Measurements from ENCODE around the gene PLCB1.
"Not testable (repeated sequence)": the region's sequence is repeated elsewhere in the genome, so short reads cannot be mapped to it uniquely, and the experiment has no call there.

GRCh38 chr20:8853211-8853610 is 721.1 kb downstream of the PLCB1 start:
- TF ChIP-seq JUN (IDR thresholded peaks at IDR 0.05; ENCODE audit: borderline replicate concordance, insufficient read depth, insufficient read length, low read depth); POLR2A (IDR thresholded peaks at IDR 0.05; ENCODE audit: low read depth, low read length); MYC (IDR thresholded peaks at IDR 0.05; ENCODE audit: low read depth, low read length); EZH2 (IDR thresholded peaks at IDR 0.05; ENCODE audit: borderline replicate concordance, low read depth, low read length, severe bottlenecking); POLR2AphosphoS5 (IDR thresholded peaks at IDR 0.05; ENCODE audit: insufficient read depth, low read depth, low read length): not testable (repeated sequence)
- TF ChIP-seq, protein P1, sequence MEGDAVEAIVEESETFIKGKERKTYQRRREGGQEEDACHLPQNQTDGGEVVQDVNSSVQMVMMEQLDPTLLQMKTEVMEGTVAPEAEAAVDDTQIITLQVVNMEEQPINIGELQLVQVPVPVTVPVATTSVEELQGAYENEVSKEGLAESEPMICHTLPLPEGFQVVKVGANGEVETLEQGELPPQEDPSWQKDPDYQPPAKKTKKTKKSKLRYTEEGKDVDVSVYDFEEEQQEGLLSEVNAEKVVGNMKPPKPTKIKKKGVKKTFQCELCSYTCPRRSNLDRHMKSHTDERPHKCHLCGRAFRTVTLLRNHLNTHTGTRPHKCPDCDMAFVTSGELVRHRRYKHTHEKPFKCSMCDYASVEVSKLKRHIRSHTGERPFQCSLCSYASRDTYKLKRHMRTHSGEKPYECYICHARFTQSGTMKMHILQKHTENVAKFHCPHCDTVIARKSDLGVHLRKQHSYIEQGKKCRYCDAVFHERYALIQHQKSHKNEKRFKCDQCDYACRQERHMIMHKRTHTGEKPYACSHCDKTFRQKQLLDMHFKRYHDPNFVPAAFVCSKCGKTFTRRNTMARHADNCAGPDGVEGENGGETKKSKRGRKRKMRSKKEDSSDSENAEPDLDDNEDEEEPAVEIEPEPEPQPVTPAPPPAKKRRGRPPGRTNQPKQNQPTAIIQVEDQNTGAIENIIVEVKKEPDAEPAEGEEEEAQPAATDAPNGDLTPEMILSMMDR (IDR thresholded peaks at IDR 0.05; ENCODE audit: extremely low read depth in 1 of 2, insufficient read depth in 1 of 2, low read depth in 1 of 2, low read length in 2 of 2), result not testable (repeated sequence)
- TF ChIP-seq, protein P2, sequence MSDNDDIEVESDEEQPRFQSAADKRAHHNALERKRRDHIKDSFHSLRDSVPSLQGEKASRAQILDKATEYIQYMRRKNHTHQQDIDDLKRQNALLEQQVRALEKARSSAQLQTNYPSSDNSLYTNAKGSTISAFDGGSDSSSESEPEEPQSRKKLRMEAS (IDR thresholded peaks at IDR 0.05; ENCODE audit: insufficient read depth, insufficient read length), result not testable (repeated sequence)
